Sigmoid colon (tissue), 7 donors: ENCODE data around the gene KCNQ4. TPM values are rescaled to one million over a fixed set of nuclear protein-coding genes. Genes with fewer than 3 reads are reported as not detected.

Source experiments
- DNase-seq: peaks from one replicate; pipeline ENCODE4 v3.0.0-alpha.2; 2019
- H3K27ac ChIP-seq, 4 donors: fragments of 200-600 bp; sonication (generic); one replicate each; pipeline ENCODE4 v1.5.1; 2016 to 2019; ENCODE audit warnings: mild to moderate bottlenecking in 1 of 4
- H3K27me3 ChIP-seq, 3 donors: fragments of 200-600 bp; sonication (generic); one replicate each; pipeline ENCODE4 v1.5.1; 2019; ENCODE audit warnings: mild to moderate bottlenecking in 1 of 3
- H3K36me3 ChIP-seq, 4 donors: fragments of 200-600 bp; sonication (generic); one replicate each; pipeline ENCODE4 v1.5.1; 2016 to 2019
- H3K4me1 ChIP-seq, 4 donors: fragments of 200-600 bp; sonication (generic); one replicate each; pipeline ENCODE4 v1.5.1; 2017 to 2019
- H3K4me3 ChIP-seq, 4 donors: fragments of 200-600 bp; sonication (generic); one replicate each; pipeline ENCODE4 v1.5.1; 2017 to 2019; ENCODE audit warnings: mild to moderate bottlenecking in 2 of 4, moderate library complexity in 1 of 4
- H3K9me3 ChIP-seq, 4 donors: fragments of 200-600 bp in 3 of 4; sonication (generic) in 3 of 4; one replicate each; pipeline versions ENCODE4 v1.5.1 to v1.6.1; 2013 to 2019
- CTCF ChIP-seq, 4 experiments: fragments of 450-650 bp in 3 of 4; fragments of 200-600 bp in 1 of 4; IDR thresholded peaks; one replicate each; pipeline ENCODE4 v1.5.1; 2016 to 2019; ENCODE audit warnings: antibody characterized with exemption in 4 of 4, mild to moderate bottlenecking in 3 of 4, moderate library complexity in 2 of 4
- EP300 ChIP-seq, 4 donors: sonication (generic); formaldehyde crosslinking; IDR thresholded peaks; one replicate each; pipeline ENCODE4 v1.6.1; 2017; ENCODE audit warnings: antibody characterized with exemption in 4 of 4
- POLR2A ChIP-seq, 2 donors: fragments of 450-650 bp; IDR thresholded peaks; one replicate each; pipeline ENCODE4 v1.6.1; 2016; ENCODE audit warnings: antibody characterized with exemption in 2 of 2, mild to moderate bottlenecking in 2 of 2, moderate library complexity in 2 of 2
- POLR2AphosphoS5 ChIP-seq, 4 donors: sonication (generic); formaldehyde crosslinking; IDR thresholded peaks; one replicate each; pipeline ENCODE4 v1.6.1; 2017; ENCODE audit warnings: antibody characterized with exemption in 4 of 4
- WGBS, 2 donors: extraction: QIAGEN DNeasy Blood & Tissue Kit; methylation state at CpG; one replicate each; pipeline ENCODE4 v1.1.7; 2013; 5-methylcytosine and 5-hydroxymethylcytosine counted together
- intact Hi-C: fragments of 100-400 bp; cut with DNase I; formaldehyde crosslinking; loops from one replicate; pipeline ENCODE4 v1.15.1; 2023
- polyA plus RNA-seq, 3 donors: library from polyadenylated mRNA; stranded (reverse); fragments of 200-250 nt; gene quantifications; one replicate each; pipeline ENCODE4 v1.2.3, GENCODE V29; 2013
- total RNA-seq, 4 donors: library from RNA; depleted of rRNA; stranded (reverse); fragments of >200 nt; gene quantifications; one replicate each; pipeline ENCODE4 v1.1.0, GENCODE V29; 2016
- donor health status: healthy with polysubstance abuse.
- donor health status: Bipolar disorder and iron deficiency.
- donor health status: healthy.

KCNQ4 gene
- total and polyA plus RNA-seq, 7 donors = 0.60 to 10.8 (median 6.3) TPM; not detected in 1

GRCh38 chr1:40820251-40820797 lies 36.7 kb downstream of the KCNQ4 start:
- TF ChIP-seq POLR2A (IDR thresholded peaks at IDR 0.05) (no peak), EP300 (IDR thresholded peaks at IDR 0.05) (no peak), POLR2AphosphoS5 (IDR thresholded peaks at IDR 0.05) (no peak), CTCF (IDR thresholded peaks at IDR 0.05) (no peak)
- no peak overlapping the region for H3K4me3 ChIP-seq
- DNase-seq = no peak
- intact Hi-C loops = no loop called here
- peaks cover 0 to 51% (median 8%) of the 10 kb centered on the region in 4 donors for H3K36me3 ChIP-seq
- H3K4me1 ChIP-seq = peaks cover 0 to 49% (median 20%) of the 10 kb centered on the region in 4 donors
- no peaks in the 10 kb centered on the region for H3K27me3 ChIP-seq
- no peaks in the 10 kb centered on the region for H3K9me3 ChIP-seq
- WGBS, 2 donors = 93 to 95% methylated on average over 3 of the region's 3 CpGs
- H3K27ac ChIP-seq = peak overlapping the region in 2 of 4 donors; percentile 1 to 45

GRCh38 chr1:40820911-40821693 lies 37.5 kb downstream of the KCNQ4 start:
- Histone ChIP-seq H3K36me3 (peaks cover 0 to 51% (median 8%) of the 10 kb centered on the region in 4 donors), H3K9me3 (no peaks in the 10 kb centered on the region), H3K27ac (peak overlapping the region in 2 of 4 donors; percentile 6 to 45), H3K27me3 (no peaks in the 10 kb centered on the region), H3K4me1 (peaks cover 0 to 48% (median 22%) of the 10 kb centered on the region in 4 donors), H3K4me3 (no peak overlapping the region)
- 83 to 84% methylated on average over 6 of the region's 6 CpGs for WGBS, 2 donors
- TF ChIP-seq POLR2AphosphoS5 (IDR thresholded peaks at IDR 0.05) (no peak), POLR2A (IDR thresholded peaks at IDR 0.05) (no peak), EP300 (IDR thresholded peaks at IDR 0.05) (no peak), CTCF (IDR thresholded peaks at IDR 0.05) (no peak)
- intact Hi-C loops = no loop called here
- no peak for DNase-seq

GRCh38 chr1:40822890-40823289 lies 39.3 kb downstream of the KCNQ4 start:
- intact Hi-C loops = no loop called here
- no peak for DNase-seq
- no peak overlapping the region for H3K4me3 ChIP-seq
- H3K27me3 ChIP-seq = no peaks in the 10 kb centered on the region
- 94 to 96% methylated on average over 12 of the region's 12 CpGs for WGBS, 2 donors
- H3K27ac ChIP-seq = peak overlapping the region in 2 of 4 donors; percentile 65 to 75
- H3K36me3 ChIP-seq = peaks cover 3 to 47% (median 8%) of the 10 kb centered on the region in 4 donors
- H3K9me3 ChIP-seq = no peaks in the 10 kb centered on the region
- TF ChIP-seq POLR2A (IDR thresholded peaks at IDR 0.05) = no peak
- no peak for TF ChIP-seq CTCF (IDR thresholded peaks at IDR 0.05)
- no peak for TF ChIP-seq POLR2AphosphoS5 (IDR thresholded peaks at IDR 0.05)
- TF ChIP-seq EP300 (IDR thresholded peaks at IDR 0.05) = no peak
- H3K4me1 ChIP-seq = peaks cover 0 to 48% (median 22%) of the 10 kb centered on the region in 4 donors

- DNase-seq = no peak
- intact Hi-C loops = no loop called here
- H3K27me3 ChIP-seq = no peaks in the 10 kb centered on the region
- peak overlapping the region in 2 of 4 donors; percentile 65 to 75 for H3K27ac ChIP-seq
- H3K36me3 ChIP-seq = peaks cover 2 to 43% (median 7%) of the 10 kb centered on the region in 4 donors
- H3K4me3 ChIP-seq = no peak overlapping the region
- H3K9me3 ChIP-seq = no peaks in the 10 kb centered on the region
- no peak for TF ChIP-seq CTCF (IDR thresholded peaks at IDR 0.05)
- TF ChIP-seq EP300 (IDR thresholded peaks at IDR 0.05) = no peak
- TF ChIP-seq POLR2A (IDR thresholded peaks at IDR 0.05) = no peak
- no peak for TF ChIP-seq POLR2AphosphoS5 (IDR thresholded peaks at IDR 0.05)
- WGBS, 2 donors = 89 to 96% methylated on average over 4 of the region's 4 CpGs
- H3K4me1 ChIP-seq = peaks cover 0 to 45% (median 22%) of the 10 kb centered on the region in 4 donors
Observed at GRCh38 chr1:40823345-40823744, 39.8 kb downstream of the KCNQ4 start.
